Measurements from ENCODE around the gene SDK1.

Gene SDK1

DNA sequence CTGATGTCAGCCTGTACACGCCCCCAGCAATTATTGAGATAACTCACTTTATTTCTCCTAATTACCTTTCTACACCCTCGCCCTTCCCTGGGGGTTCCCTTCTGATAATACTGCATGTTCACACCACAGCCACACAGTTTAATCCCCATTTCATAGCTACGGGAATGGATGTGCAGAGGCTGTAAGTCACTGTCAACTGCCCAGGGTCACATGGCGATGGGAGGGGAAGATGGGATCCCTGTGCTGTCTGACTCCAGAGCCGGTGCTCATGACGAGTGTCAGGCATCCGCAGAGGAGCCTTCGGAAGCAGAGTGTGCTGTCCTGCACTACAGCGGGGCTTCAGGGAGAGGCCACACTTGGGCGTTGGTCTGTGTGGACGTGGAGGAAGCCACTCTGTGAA is 688.7 kb downstream of the SDK1 start:
- TF ChIP-seq ZFX (IDR thresholded peaks at IDR 0.05) (no peak), CTCF (conservative IDR thresholded peaks at IDR 0.05) (no peak)
- no peak overlapping the region for H3K27ac ChIP-seq

GRCh38 chr7:3991731-3992231 is 690.7 kb downstream of the SDK1 start:
- no peak overlapping the region for H3K27ac ChIP-seq

GRCh38 chr7:3992841-3993240 is 691.8 kb downstream of the SDK1 start:
- TF ChIP-seq ZFX (IDR thresholded peaks at IDR 0.05) = no peak
- TF ChIP-seq CTCF (conservative IDR thresholded peaks at IDR 0.05) = no peak
- H3K27ac ChIP-seq = no peak overlapping the region

More at GRCh38 chr7:3991731-3992231, 690.7 kb downstream of the SDK1 start:
- TF ChIP-seq ZFX (IDR thresholded peaks at IDR 0.05) = no peak
- no peak for TF ChIP-seq CTCF (conservative IDR thresholded peaks at IDR 0.05)

- no peak overlapping the region for H3K27ac ChIP-seq
- TF ChIP-seq ZFX (IDR thresholded peaks at IDR 0.05) = no peak
- no peak for TF ChIP-seq CTCF (conservative IDR thresholded peaks at IDR 0.05)
Observed at GRCh38 chr7:3994764-3995163, 693.7 kb downstream of the SDK1 start.

DNA sequence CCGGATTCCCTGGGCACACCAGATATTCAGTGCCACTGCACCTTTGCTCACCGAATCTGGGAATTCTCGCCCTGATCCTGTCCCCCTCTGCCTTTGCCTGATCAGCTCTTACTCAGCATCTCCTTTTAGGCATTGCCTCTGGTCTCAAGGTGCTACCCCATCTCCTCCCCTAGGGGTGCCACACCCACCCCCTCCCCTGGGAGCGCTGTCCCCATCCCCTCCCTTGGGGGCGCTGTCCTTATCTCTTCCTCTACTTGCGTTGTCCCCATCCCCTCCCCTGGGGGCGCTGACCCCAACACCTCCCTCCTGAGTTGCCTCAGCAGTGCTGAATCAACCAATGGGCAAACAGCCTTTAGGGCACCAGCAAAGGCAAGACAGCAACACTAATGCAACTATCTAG is 694.1 kb downstream of the SDK1 start:
- TF ChIP-seq CTCF (conservative IDR thresholded peaks at IDR 0.05) = no peak; the same call in 1 of the 2 replicates

GRCh38 chr7:3998060-3998459 is 697.0 kb downstream of the SDK1 start:
- TF ChIP-seq ZFX (IDR thresholded peaks at IDR 0.05) (no peak), CTCF (conservative IDR thresholded peaks at IDR 0.05) (no peak)
- no peak overlapping the region for H3K27ac ChIP-seq

More for the DNA sequence above, 694.1 kb downstream of the SDK1 start:
- no peak overlapping the region for H3K27ac ChIP-seq

DNA sequence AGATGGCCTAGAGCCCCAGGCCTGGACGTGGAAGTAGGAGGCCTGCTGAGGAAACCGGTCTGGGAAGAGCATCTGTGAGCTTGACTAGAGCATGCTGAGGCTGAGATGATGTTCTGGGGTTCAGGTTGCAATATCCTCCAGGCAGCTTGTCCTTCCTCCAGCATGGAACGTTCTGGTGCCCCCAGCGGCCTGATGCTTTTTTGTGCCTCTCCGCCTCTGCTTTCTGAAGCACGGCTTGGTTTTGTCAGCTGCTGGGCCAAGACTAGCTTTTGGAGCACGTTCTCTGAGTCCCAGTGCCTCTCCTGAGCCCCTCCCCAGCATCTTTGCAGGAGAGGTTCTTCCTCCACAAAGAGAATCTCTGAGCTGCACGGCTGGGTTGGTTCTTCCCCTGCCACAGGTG is 699.1 kb downstream of the SDK1 start:
- no peak overlapping the region for H3K27ac ChIP-seq
- TF ChIP-seq CTCF (conservative IDR thresholded peaks at IDR 0.05) (no peak; the same call in 1 of the 2 replicates), ZFX (IDR thresholded peaks at IDR 0.05) (no peak)
